Parathyroid adenoma (tissue), 2 donors: ENCODE measurements around the gene HOXC11.

ENCODE experiments used
- H2AFZ ChIP-seq: fragments of 300-600 bp; sonication (generic); one replicate; pipeline ENCODE4 v1.7.0; 2017; ENCODE audit warnings: antibody characterized with exemption, mild to moderate bottlenecking
- H3K27ac ChIP-seq: fragments of 300-600 bp; sonication (generic); one replicate; pipeline ENCODE4 v1.7.0; 2017
- H3K27me3 ChIP-seq: fragments of 300-600 bp; sonication (generic); one replicate; pipeline ENCODE4 v1.7.0; 2017; ENCODE audit warnings: low read length; ENCODE audit not compliant: control insufficient read depth, insufficient read depth
- H3K36me3 ChIP-seq: fragments of 300-600 bp; sonication (generic); one replicate; pipeline ENCODE4 v1.7.0; 2017; ENCODE audit warnings: low read length; ENCODE audit not compliant: control insufficient read depth, insufficient read depth
- H3K4me1 ChIP-seq: fragments of 300-600 bp; sonication (generic); one replicate; pipeline ENCODE4 v1.7.0; 2017; ENCODE audit warnings: control low read depth
- H3K4me2 ChIP-seq: fragments of 300-600 bp; sonication (generic); one replicate; pipeline ENCODE4 v1.7.0; 2017; ENCODE audit warnings: low read length
- H3K4me3 ChIP-seq: fragments of 300-600 bp; sonication (generic); one replicate; pipeline ENCODE4 v1.7.0; 2017; ENCODE audit warnings: low read depth, low read length
- H3K79me2 ChIP-seq: fragments of 300-600 bp; sonication (generic); one replicate; pipeline ENCODE4 v1.7.0; 2017; ENCODE audit warnings: control low read depth
- H3K9ac ChIP-seq: fragments of 300-600 bp; sonication (generic); one replicate; pipeline ENCODE4 v1.7.0; 2017; ENCODE audit warnings: mild to moderate bottlenecking
- H3K9me3 ChIP-seq: fragments of 300-600 bp; sonication (generic); one replicate; pipeline ENCODE4 v1.7.0; 2017; ENCODE audit warnings: low read length; ENCODE audit not compliant: control insufficient read depth
- CTCF ChIP-seq: fragments of 300-600 bp; sonication (generic); IDR thresholded peaks from one replicate; pipeline ENCODE4 v1.7.0; 2017; ENCODE audit warnings: antibody characterized with exemption, mild to moderate bottlenecking
- donor health status: primary hyperparathyroidism.

HOXC11 gene

GRCh38 chr12:53987787-53988230, 14.9 kb downstream of the HOXC11 start:
- Histone ChIP-seq H2AFZ (no peak overlapping the region), H3K36me3 (no peaks in the 10 kb centered on the region), H3K9me3 (no peaks in the 10 kb centered on the region), H3K27ac (no peak overlapping the region), H3K79me2 (no peaks in the 10 kb centered on the region), H3K9ac (no peak overlapping the region), H3K27me3 (peaks cover 35% of the 10 kb centered on the region), H3K4me3 (no peak overlapping the region), H3K4me2 (no peak overlapping the region), H3K4me1 (no peaks in the 10 kb centered on the region)
- no peak for TF ChIP-seq CTCF

- no peaks in the 10 kb centered on the region for H3K9me3 ChIP-seq
- H3K36me3 ChIP-seq: no peaks in the 10 kb centered on the region
- no peak for TF ChIP-seq CTCF
- no peaks in the 10 kb centered on the region for H3K79me2 ChIP-seq
- H3K9ac ChIP-seq: no peak overlapping the region
- peaks cover 36% of the 10 kb centered on the region for H3K27me3 ChIP-seq
- H3K4me2 ChIP-seq: no peak overlapping the region
- H3K27ac ChIP-seq: no peak overlapping the region
- no peak overlapping the region for H3K4me3 ChIP-seq
- H2AFZ ChIP-seq: no peak overlapping the region
- no peaks in the 10 kb centered on the region for H3K4me1 ChIP-seq
These were observed 15.8 kb downstream of the HOXC11 start for GRCh38 chr12:53988541-53989226.

GRCh38 chr12:53989227-53990113, 16.5 kb downstream of the HOXC11 start:
- Histone ChIP-seq H3K9ac (no peak overlapping the region), H3K4me3 (no peak overlapping the region), H3K36me3 (no peaks in the 10 kb centered on the region), H3K4me1 (no peaks in the 10 kb centered on the region), H3K9me3 (no peaks in the 10 kb centered on the region), H3K27me3 (peaks cover 38% of the 10 kb centered on the region), H3K27ac (no peak overlapping the region), H3K4me2 (no peak overlapping the region), H2AFZ (no peak overlapping the region), H3K79me2 (no peaks in the 10 kb centered on the region)
- no peak for TF ChIP-seq CTCF

GRCh38 chr12:53990311-53991076, 17.6 kb downstream of the HOXC11 start:
- Histone ChIP-seq H3K9ac (no peak overlapping the region), H3K36me3 (no peaks in the 10 kb centered on the region), H3K4me2 (no peak overlapping the region), H3K27me3 (peaks cover 42% of the 10 kb centered on the region), H3K4me1 (no peaks in the 10 kb centered on the region), H3K4me3 (no peak overlapping the region), H2AFZ (no peak overlapping the region), H3K27ac (no peak overlapping the region), H3K9me3 (no peaks in the 10 kb centered on the region), H3K79me2 (no peaks in the 10 kb centered on the region)
- TF ChIP-seq CTCF: no peak
